HepG2 (cell line): ENCODE measurements around the gene MARK2. TPM values are rescaled to one million over a fixed set of nuclear protein-coding genes. Genes with fewer than 3 reads are reported as not detected.
A peak's percentile ranks its signal among the peaks of the same experiment; 100 is the strongest.

Source experiments
- CCDC6 ChIP-seq: sonication (generic); formaldehyde crosslinking; IDR thresholded peaks from 2 replicates; pipeline ENCODE4 v1.8.1; 2022; ENCODE audit warnings: mild to moderate bottlenecking, missing genetic modification reagents, moderate library complexity
- IRF2 ChIP-seq: IDR thresholded peaks from 2 replicates; pipeline ENCODE4 v1.6.1; 2018; ENCODE audit warnings: missing genetic modification reagents, missing compliant biosample characterization
- KDM2A ChIP-seq: sonication (generic); formaldehyde crosslinking; IDR thresholded peaks from 2 replicates; pipeline ENCODE4 v1.4.0; 2020; ENCODE audit warnings: low read depth, missing genetic modification reagents, borderline replicate concordance
- KLF16 ChIP-seq, 2 experiments: sonication (generic) in 1 of 2; formaldehyde crosslinking in 1 of 2; IDR thresholded peaks; 2 replicates each; pipeline versions ENCODE4 v1.6.1 to v1.8.0; 2016 to 2023; ENCODE audit warnings: missing genetic modification reagents in 2 of 2, missing compliant biosample characterization in 1 of 2
- MAZ ChIP-seq, 2 experiments: sonication (generic) in 1 of 2; formaldehyde crosslinking in 1 of 2; IDR thresholded peaks; 2 replicates each; pipeline versions ENCODE4 v1.5.0 to v1.6.1; 2012 to 2020; ENCODE audit warnings: low read depth in 2 of 2, mild to moderate bottlenecking in 2 of 2, borderline replicate concordance in 1 of 2, improper control_type of control experiment in 1 of 2, low read length in 1 of 2, missing genetic modification reagents in 1 of 2, moderate library complexity in 1 of 2
- NFKBIZ ChIP-seq: IDR thresholded peaks from 2 replicates; pipeline ENCODE4 v1.6.1; 2018; ENCODE audit warnings: missing genetic modification reagents, missing compliant biosample characterization
- POGZ ChIP-seq: sonication (generic); formaldehyde crosslinking; IDR thresholded peaks from 2 replicates; pipeline ENCODE4 v1.4.0; 2020; ENCODE audit warnings: mild to moderate bottlenecking, missing genetic modification reagents
- POLR2AphosphoS2 ChIP-seq: IDR thresholded peaks from 2 replicates; pipeline ENCODE4 v1.6.1; 2011; ENCODE audit warnings: low read depth, low read length, improper control_type of control experiment
- SOX5 ChIP-seq: IDR thresholded peaks from 2 replicates; pipeline ENCODE4 v1.6.1; 2016; ENCODE audit warnings: borderline replicate concordance
- SP4 ChIP-seq: sonication (generic); formaldehyde crosslinking; IDR thresholded peaks from 2 replicates; pipeline ENCODE4 v1.8.1; 2023; ENCODE audit warnings: mild to moderate bottlenecking, missing genetic modification reagents
- SRSF1 ChIP-seq: fragments of 200-400 bp; formaldehyde crosslinking; optimal IDR thresholded peaks from 2 replicates; pipeline ENCODE3; 2017; ENCODE audit warnings: mild to moderate bottlenecking, low read depth, low read length, moderate library complexity
- TBX2 ChIP-seq: sonication (generic); formaldehyde crosslinking; IDR thresholded peaks from 2 replicates; pipeline ENCODE4 v1.5.0; 2020; ENCODE audit warnings: missing genetic modification reagents, mild to moderate bottlenecking, borderline replicate concordance
- ZFP41 ChIP-seq: sonication (generic); formaldehyde crosslinking; IDR thresholded peaks from 2 replicates; pipeline ENCODE4 v1.4.0; 2020; ENCODE audit warnings: mild to moderate bottlenecking, missing genetic modification reagents, borderline replicate concordance
- ZFY ChIP-seq: sonication (generic); formaldehyde crosslinking; IDR thresholded peaks from 2 replicates; pipeline ENCODE4 v1.4.0; 2020; ENCODE audit warnings: missing genetic modification reagents
- ZNF124 ChIP-seq: sonication (generic); formaldehyde crosslinking; IDR thresholded peaks from 2 replicates; pipeline ENCODE4 v1.4.0; 2020; ENCODE audit warnings: missing genetic modification reagents
- ZNF709 ChIP-seq: sonication (generic); formaldehyde crosslinking; IDR thresholded peaks from 2 replicates; pipeline ENCODE4 v1.5.0; 2020; ENCODE audit warnings: mild to moderate bottlenecking, missing genetic modification reagents
- polyA plus RNA-seq, 8 experiments: library from polyadenylated mRNA; depleted of rRNA in 3 of 8; stranded (reverse) in 7 of 8; unstranded in 1 of 8; fragments of >200 nt; fragmentation: Illumina TruSeq in 4 of 8; extraction: Trizol in 4 of 8; gene quantifications; 2 replicates each; pipeline versions ENCODE4 v1.2.1 to v1.2.3, GENCODE V29; 2011 to 2016; ENCODE audit warnings: low read depth in 4 of 8, missing spikeins in 1 of 8, mixed read lengths in 1 of 8; ENCODE audit not compliant: insufficient read depth in 1 of 8
- total RNA-seq, 5 experiments: library from RNA; depleted of rRNA; stranded (reverse); fragments of >200 nt; fragmentation: Illumina TruSeq; extraction: Trizol; gene quantifications; 2 replicates each; pipeline ENCODE4 v1.2.3, GENCODE V29; 2016; ENCODE audit warnings: low read depth in 1 of 5
- TF ChIP-seq, protein P1 (sequence below): sonication (generic); formaldehyde crosslinking; IDR thresholded peaks from 2 replicates; pipeline ENCODE4 v1.4.0; 2020; ENCODE audit warnings: mild to moderate bottlenecking, missing genetic modification reagents
- TF ChIP-seq, protein P2 (sequence below): sonication (generic); formaldehyde crosslinking; IDR thresholded peaks from 2 replicates; pipeline ENCODE4 v1.5.0; 2020; ENCODE audit warnings: missing genetic modification reagents
- TF ChIP-seq, protein P3 (sequence below): sonication (generic); formaldehyde crosslinking; IDR thresholded peaks from 2 replicates; pipeline ENCODE4 v1.4.0; 2020; ENCODE audit warnings: mild to moderate bottlenecking, missing genetic modification reagents
- TF ChIP-seq, protein P4 (sequence below): IDR thresholded peaks from 2 replicates; pipeline ENCODE4 v1.6.1; 2016; ENCODE audit warnings: mild to moderate bottlenecking, missing biosample characterization, missing genetic modification reagents
- TF ChIP-seq, protein P5 (sequence below): fragments of 450-650 bp; IDR thresholded peaks from 2 replicates; pipeline ENCODE4 v1.6.1; 2016
- TF ChIP-seq, protein P6 (sequence below): IDR thresholded peaks from 2 replicates; pipeline ENCODE4 v1.6.1; 2016; ENCODE audit warnings: missing genetic modification reagents, missing compliant biosample characterization

MARK2 gene
- total and polyA plus RNA-seq, 2 of the 13 experiments (the other 11 are each of a cell fraction or from before 2014, with no cell fraction given): 13.5 to 13.9 TPM

DNA sequence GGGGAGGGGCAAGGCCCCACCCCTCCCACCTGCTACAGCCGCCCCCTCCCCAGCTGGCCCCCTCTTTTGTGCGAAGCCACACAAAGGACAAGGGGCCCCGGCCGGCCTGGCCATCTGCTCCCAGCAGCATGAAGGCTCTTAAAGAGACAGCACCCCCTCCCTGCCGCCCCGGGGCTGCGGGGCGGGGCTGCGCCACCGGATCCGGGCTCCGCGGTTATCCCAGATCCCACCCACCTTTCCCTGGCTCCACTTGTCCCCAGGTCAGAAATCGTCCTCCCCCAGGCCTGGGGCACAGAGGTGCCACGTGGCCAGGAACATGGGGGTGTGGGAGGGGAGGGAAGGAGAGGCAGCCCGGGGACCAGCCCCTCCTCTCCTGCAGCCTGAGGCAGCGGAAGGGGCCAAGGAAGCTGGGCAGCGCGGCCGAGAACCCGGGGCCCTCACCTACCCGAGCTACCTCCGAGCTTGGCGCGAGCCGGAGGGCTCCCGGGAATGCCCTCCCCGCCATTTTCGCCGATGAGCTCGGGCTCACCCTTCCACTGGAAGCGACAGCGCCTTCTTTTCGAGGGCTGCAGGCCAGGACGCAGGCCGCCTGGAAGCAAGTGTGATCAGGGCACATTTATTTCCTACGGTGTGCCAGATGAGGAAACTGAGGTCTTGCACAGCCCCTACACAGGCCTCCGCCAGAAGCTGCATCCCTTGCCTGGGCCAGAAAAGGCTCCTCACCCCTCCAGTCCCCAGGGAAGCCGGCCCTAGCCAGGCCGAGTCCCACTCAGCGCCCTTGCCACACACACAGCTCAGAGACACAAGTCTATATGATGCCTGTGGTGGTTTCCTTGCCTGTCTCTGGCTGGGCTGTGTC, 80.6 kb downstream of the MARK2 start (continued):
- TF ChIP-seq, protein P1, sequence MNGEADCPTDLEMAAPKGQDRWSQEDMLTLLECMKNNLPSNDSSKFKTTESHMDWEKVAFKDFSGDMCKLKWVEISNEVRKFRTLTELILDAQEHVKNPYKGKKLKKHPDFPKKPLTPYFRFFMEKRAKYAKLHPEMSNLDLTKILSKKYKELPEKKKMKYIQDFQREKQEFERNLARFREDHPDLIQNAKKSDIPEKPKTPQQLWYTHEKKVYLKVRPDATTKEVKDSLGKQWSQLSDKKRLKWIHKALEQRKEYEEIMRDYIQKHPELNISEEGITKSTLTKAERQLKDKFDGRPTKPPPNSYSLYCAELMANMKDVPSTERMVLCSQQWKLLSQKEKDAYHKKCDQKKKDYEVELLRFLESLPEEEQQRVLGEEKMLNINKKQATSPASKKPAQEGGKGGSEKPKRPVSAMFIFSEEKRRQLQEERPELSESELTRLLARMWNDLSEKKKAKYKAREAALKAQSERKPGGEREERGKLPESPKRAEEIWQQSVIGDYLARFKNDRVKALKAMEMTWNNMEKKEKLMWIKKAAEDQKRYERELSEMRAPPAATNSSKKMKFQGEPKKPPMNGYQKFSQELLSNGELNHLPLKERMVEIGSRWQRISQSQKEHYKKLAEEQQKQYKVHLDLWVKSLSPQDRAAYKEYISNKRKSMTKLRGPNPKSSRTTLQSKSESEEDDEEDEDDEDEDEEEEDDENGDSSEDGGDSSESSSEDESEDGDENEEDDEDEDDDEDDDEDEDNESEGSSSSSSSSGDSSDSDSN: peak; percentile 44
- TF ChIP-seq ZFY (CRISPR knock-in tag) (peak; percentile 58; the same call in 1 of the 2 replicates), IRF2 (CRISPR knock-in tag) (peak; percentile 62; the same call in 1 of the 2 replicates), ZNF124 (CRISPR knock-in tag) (no peak), KDM2A (CRISPR knock-in tag) (peak; percentile 42; the same call in 1 of the 2 replicates), TBX2 (CRISPR knock-in tag) (peak; percentile 49), MAZ (IDR thresholded peaks at IDR 0.05; ENCODE audit: borderline replicate concordance, low read depth, low read length) (no peak), MAZ (CRISPR knock-in tag; IDR thresholded peaks at IDR 0.05; ENCODE audit: low read depth) (peak; percentile 76), SOX5 (peak; percentile 42; the same call in 1 of the 2 replicates), SP4 (CRISPR knock-in tag) (peak; percentile 4; the same call in 1 of the 2 replicates), NFKBIZ (CRISPR knock-in tag) (peak; percentile 7; the same call in 1 of the 2 replicates), ZFP41 (peak; percentile 78; the same call in 1 of the 2 replicates), POGZ (CRISPR knock-in tag) (0 out of 2 replicates have a peak, but pooled peaks have one; percentile 25), ZNF709 (no peak), KLF16 (CRISPR knock-in tag; IDR thresholded peaks at IDR 0.05) (peak in 1 of 2 experiments; percentile 44; a peak in 1 of 4 replicates), CCDC6 (CRISPR knock-in tag) (peak; percentile 10; the same call in 1 of the 2 replicates), SRSF1 (peak; percentile 92), POLR2AphosphoS2 (no peak)
- TF ChIP-seq, protein P2, sequence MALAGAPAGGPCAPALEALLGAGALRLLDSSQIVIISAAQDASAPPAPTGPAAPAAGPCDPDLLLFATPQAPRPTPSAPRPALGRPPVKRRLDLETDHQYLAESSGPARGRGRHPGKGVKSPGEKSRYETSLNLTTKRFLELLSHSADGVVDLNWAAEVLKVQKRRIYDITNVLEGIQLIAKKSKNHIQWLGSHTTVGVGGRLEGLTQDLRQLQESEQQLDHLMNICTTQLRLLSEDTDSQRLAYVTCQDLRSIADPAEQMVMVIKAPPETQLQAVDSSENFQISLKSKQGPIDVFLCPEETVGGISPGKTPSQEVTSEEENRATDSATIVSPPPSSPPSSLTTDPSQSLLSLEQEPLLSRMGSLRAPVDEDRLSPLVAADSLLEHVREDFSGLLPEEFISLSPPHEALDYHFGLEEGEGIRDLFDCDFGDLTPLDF: no peak
- TF ChIP-seq, protein P3, sequence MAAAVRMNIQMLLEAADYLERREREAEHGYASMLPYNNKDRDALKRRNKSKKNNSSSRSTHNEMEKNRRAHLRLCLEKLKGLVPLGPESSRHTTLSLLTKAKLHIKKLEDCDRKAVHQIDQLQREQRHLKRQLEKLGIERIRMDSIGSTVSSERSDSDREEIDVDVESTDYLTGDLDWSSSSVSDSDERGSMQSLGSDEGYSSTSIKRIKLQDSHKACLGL (CRISPR knock-in tag): 0 out of 2 replicates have a peak, but pooled peaks have one; percentile 53
- TF ChIP-seq, protein P4, sequence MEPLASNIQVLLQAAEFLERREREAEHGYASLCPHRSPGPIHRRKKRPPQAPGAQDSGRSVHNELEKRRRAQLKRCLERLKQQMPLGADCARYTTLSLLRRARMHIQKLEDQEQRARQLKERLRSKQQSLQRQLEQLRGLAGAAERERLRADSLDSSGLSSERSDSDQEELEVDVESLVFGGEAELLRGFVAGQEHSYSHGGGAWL: peak; percentile 61; the same call in 1 of the 2 replicates
- TF ChIP-seq, protein P5, sequence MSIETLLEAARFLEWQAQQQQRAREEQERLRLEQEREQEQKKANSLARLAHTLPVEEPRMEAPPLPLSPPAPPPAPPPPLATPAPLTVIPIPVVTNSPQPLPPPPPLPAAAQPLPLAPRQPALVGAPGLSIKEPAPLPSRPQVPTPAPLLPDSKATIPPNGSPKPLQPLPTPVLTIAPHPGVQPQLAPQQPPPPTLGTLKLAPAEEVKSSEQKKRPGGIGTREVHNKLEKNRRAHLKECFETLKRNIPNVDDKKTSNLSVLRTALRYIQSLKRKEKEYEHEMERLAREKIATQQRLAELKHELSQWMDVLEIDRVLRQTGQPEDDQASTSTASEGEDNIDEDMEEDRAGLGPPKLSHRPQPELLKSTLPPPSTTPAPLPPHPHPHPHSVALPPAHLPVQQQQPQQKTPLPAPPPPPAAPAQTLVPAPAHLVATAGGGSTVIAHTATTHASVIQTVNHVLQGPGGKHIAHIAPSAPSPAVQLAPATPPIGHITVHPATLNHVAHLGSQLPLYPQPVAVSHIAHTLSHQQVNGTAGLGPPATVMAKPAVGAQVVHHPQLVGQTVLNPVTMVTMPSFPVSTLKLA: peak; percentile 47
- TF ChIP-seq, protein P6, sequence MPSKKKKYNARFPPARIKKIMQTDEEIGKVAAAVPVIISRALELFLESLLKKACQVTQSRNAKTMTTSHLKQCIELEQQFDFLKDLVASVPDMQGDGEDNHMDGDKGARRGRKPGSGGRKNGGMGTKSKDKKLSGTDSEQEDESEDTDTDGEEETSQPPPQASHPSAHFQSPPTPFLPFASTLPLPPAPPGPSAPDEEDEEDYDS (CRISPR knock-in tag): peak; percentile 57; the same call in 1 of the 2 replicates
